Activated CD4-positive, alpha-beta T cell treated with anti-CD3 and anti-CD28 coated beads, Interleukin-2, amount 50 U/mL, for 24 hours (primary cell): ENCODE results near the gene KLHL30.
A peak's percentile ranks its signal among the peaks of the same experiment; 100 is the strongest.

ENCODE experiments used
- DNase-seq, 2 donors: peaks; one replicate each; pipeline ENCODE4 v3.0.0-alpha.2; 2020; ENCODE audit warnings: low read depth in 1 of 2, low spot score in 1 of 2

The KLHL30 gene

GRCh38 chr2:238144262-238144661 lies 5.8 kb downstream of the KLHL30 start:
- DNase-seq, result no peak

- DNase-seq, result no peak
Observed at GRCh38 chr2:238145046-238145445, 6.6 kb downstream of the KLHL30 start.

GRCh38 chr2:238145851-238146250 lies 7.4 kb downstream of the KLHL30 start:
- DNase-seq, result no peak

GRCh38 chr2:238146884-238147544 lies 8.5 kb downstream of the KLHL30 start:
- no peak for DNase-seq

GRCh38 chr2:238148981-238149380 lies 10.5 kb downstream of the KLHL30 start:
- no peak for DNase-seq

GRCh38 chr2:238149841-238150572 lies 11.5 kb downstream of the KLHL30 start:
- DNase-seq, result no peak

GRCh38 chr2:238150686-238151085 lies 12.2 kb downstream of the KLHL30 start:
- DNase-seq, result no peak

- DNase-seq, result no peak
Observed at GRCh38 chr2:238151205-238151604, 12.7 kb downstream of the KLHL30 start.

GRCh38 chr2:238151628-238152235 lies 13.3 kb downstream of the KLHL30 start:
- no peak for DNase-seq

GRCh38 chr2:238152771-238153688 lies 14.6 kb downstream of the KLHL30 start:
- no peak for DNase-seq

GRCh38 chr2:238154570-238154969 lies 16.1 kb downstream of the KLHL30 start:
- no peak for DNase-seq

GRCh38 chr2:238155051-238155760 lies 16.7 kb downstream of the KLHL30 start:
- DNase-seq, result no peak

- DNase-seq, result no peak
Observed at GRCh38 chr2:238155761-238156694, 17.6 kb downstream of the KLHL30 start.

- DNase-seq, result no peak
Observed at GRCh38 chr2:238157506-238158017, 19.1 kb downstream of the KLHL30 start.

GRCh38 chr2:238158018-238158508 lies 19.6 kb downstream of the KLHL30 start:
- no peak for DNase-seq

- peak; percentile 16 to 20 for DNase-seq
Observed at GRCh38 chr2:238158509-238159070, 20.1 kb downstream of the KLHL30 start, which contains the start of gene ERFE. Gene ERFE, plus strand, starts transcription at chr2:238158970. Its CDS starts 38 bp downstream, at chr2:238159008.

GRCh38 chr2:238159071-238159539 lies 20.6 kb downstream of the KLHL30 start:
- peak in 1 of 2 donors; percentile 11 for DNase-seq

- no peak for DNase-seq
Observed at GRCh38 chr2:238159661-238160205, 21.3 kb downstream of the KLHL30 start.
